Measurements from ENCODE around the gene SLC4A5.

GRCh38 chr2:74246496-74247195, 96.6 kb downstream of the SLC4A5 start:
- TF ChIP-seq CTCF (IDR thresholded peaks at IDR 0.05; ENCODE audit: low read depth, low read length, poor library complexity, severe bottlenecking) (no peak), EZH2phosphoT487 (IDR thresholded peaks at IDR 0.05; ENCODE audit: borderline replicate concordance, low read length) (no peak)

Measured in DOHH2 (cell line).